AG09309 (cell line): ENCODE results near the gene PGAP2.

Source experiments
- DNase-seq: peaks from one replicate; pipeline ENCODE4 v3.0.0-alpha.2; 2010; ENCODE audit warnings: low read depth
- H3K4me3 ChIP-seq: 2 replicates; pipeline ENCODE4 v1.5.1; 2011; ENCODE audit warnings: mild to moderate bottlenecking, low read depth, low read length, moderate library complexity; ENCODE audit not compliant: control insufficient read depth
- CTCF ChIP-seq: IDR thresholded peaks from 2 replicates; pipeline ENCODE4 v1.5.1; 2011; ENCODE audit warnings: mild to moderate bottlenecking, low read depth, low read length, inconsistent platforms; ENCODE audit not compliant: insufficient read depth, control insufficient read depth; ENCODE audit errors: missing control alignments

The PGAP2 gene

GRCh38 chr11:3845670-3846069, 37.3 kb downstream of the PGAP2 start:
- DNase-seq = no peak
- H3K4me3 ChIP-seq = no peak overlapping the region
- TF ChIP-seq CTCF = no peak

GRCh38 chr11:3849297-3849874, 41.0 kb downstream of the PGAP2 start:
- peak; percentile 68 for TF ChIP-seq CTCF
- H3K4me3 ChIP-seq = no peak overlapping the region
- DNase-seq = no peak

GRCh38 chr11:3853545-3853842, 45.1 kb downstream of the PGAP2 start:
- DNase-seq = no peak
- no peak for TF ChIP-seq CTCF
- H3K4me3 ChIP-seq = no peak overlapping the region

- DNase-seq = no peak
- H3K4me3 ChIP-seq = no peak overlapping the region
- no peak for TF ChIP-seq CTCF
Observed at GRCh38 chr11:3853899-3854659, 45.7 kb downstream of the PGAP2 start.

- DNase-seq = no peak
- no peak for TF ChIP-seq CTCF
- H3K4me3 ChIP-seq = no peak overlapping the region; the same call in 1 of the 2 replicates
Observed at GRCh38 chr11:3854660-3854976, 46.3 kb downstream of the PGAP2 start.

- H3K4me3 ChIP-seq = peak within 1 kb of the TSS; percentile 57
- peak; percentile 91 for TF ChIP-seq CTCF
- peak; percentile 67 for DNase-seq
Observed at GRCh38 chr11:3854977-3855807, 46.8 kb downstream of the PGAP2 start, which contains the start of gene STIM1. Gene STIM1 (plus strand): TSS chr11:3855664. CDS start chr11:3856271, 607 bp downstream.
